MM.1S (cell line): ENCODE results near the gene PAM16.
A peak's percentile ranks its signal among the peaks of the same experiment; 100 is the strongest.

Experiments used
- DNase-seq: peaks from one replicate; pipeline ENCODE4 v3.0.0-alpha.2; 2015
- H2AFZ ChIP-seq: fragments of 300-600 bp; sonication (generic); 2 replicates; pipeline ENCODE4 v1.6.0; 2016; ENCODE audit warnings: antibody characterized with exemption, low read length
- H3F3A ChIP-seq: fragments of 300-600 bp; sonication (generic); 2 replicates; pipeline ENCODE4 v1.6.1; 2016; ENCODE audit warnings: mild to moderate bottlenecking, antibody characterized with exemption, low read length, moderate library complexity, mixed read lengths; ENCODE audit not compliant: insufficient read depth
- H3K27ac ChIP-seq: fragments of 300-600 bp; sonication (generic); 2 replicates; pipeline ENCODE4 v1.5.1; 2016; ENCODE audit warnings: mild to moderate bottlenecking, low read length
- H3K27me3 ChIP-seq: fragments of 300-600 bp; sonication (generic); replicated peaks from 2 replicates; pipeline ENCODE4 v1.6.0; 2016; ENCODE audit warnings: low read length; ENCODE audit not compliant: insufficient read depth
- H3K36me3 ChIP-seq: fragments of 300-600 bp; sonication (generic); replicated peaks from 2 replicates; pipeline ENCODE4 v1.6.1; 2016; ENCODE audit warnings: mild to moderate bottlenecking, low read length, mixed read lengths; ENCODE audit not compliant: insufficient read depth
- H3K4me1 ChIP-seq: fragments of 300-600 bp; sonication (generic); 2 replicates; pipeline ENCODE4 v1.6.1; 2016; ENCODE audit warnings: low read length, mixed read lengths
- H3K4me2 ChIP-seq: fragments of 300-600 bp; sonication (generic); 2 replicates; pipeline ENCODE4 v1.6.0; 2016; ENCODE audit warnings: low read depth, low read length
- H3K4me3 ChIP-seq: fragments of 300-600 bp; sonication (generic); 2 replicates; pipeline ENCODE4 v1.5.1; 2016; ENCODE audit warnings: low read length, mixed read lengths
- H3K79me2 ChIP-seq: fragments of 300-600 bp; sonication (generic); 2 replicates; pipeline ENCODE4 v1.6.1; 2016; ENCODE audit warnings: mixed run types, low read length, mixed read lengths
- H3K9ac ChIP-seq: fragments of 300-600 bp; sonication (generic); 2 replicates; pipeline ENCODE4 v1.6.1; 2016; ENCODE audit warnings: low read length, mixed read lengths
- H3K9me2 ChIP-seq: fragments of 300-600 bp; sonication (generic); replicated peaks from 2 replicates; pipeline ENCODE4 v1.6.1; 2016; ENCODE audit warnings: mild to moderate bottlenecking, low read length, mixed read lengths; ENCODE audit not compliant: insufficient read depth
- H3K9me3 ChIP-seq: fragments of 300-600 bp; sonication (generic); replicated peaks from 2 replicates; pipeline ENCODE4 v1.6.1; 2016; ENCODE audit warnings: mild to moderate bottlenecking, low read length, mixed read lengths; ENCODE audit not compliant: insufficient read depth
- H4K20me1 ChIP-seq: fragments of 300-600 bp; sonication (generic); 2 replicates; pipeline ENCODE4 v1.6.1; 2016; ENCODE audit warnings: mild to moderate bottlenecking, low read length, moderate library complexity, mixed read lengths; ENCODE audit not compliant: insufficient read depth
- EZH2 ChIP-seq: fragments of 300-600 bp; sonication (generic); optimal IDR thresholded peaks from 2 replicates; pipeline ENCODE3; 2017; ENCODE audit warnings: low read depth, mild to moderate bottlenecking, antibody characterized with exemption, low read length, mixed read lengths
- EZH2phosphoT487 ChIP-seq: fragments of 300-600 bp; sonication (generic); IDR thresholded peaks from 2 replicates; pipeline ENCODE4 v1.6.1; 2018; ENCODE audit warnings: antibody characterized with exemption, low read length
- TF ChIP-seq, protein P1 (sequence below): fragments of 300-600 bp; sonication (generic); IDR thresholded peaks from 2 replicates; pipeline ENCODE4 v1.5.1; 2016; ENCODE audit warnings: antibody characterized with exemption, low read length, mixed read lengths

PAM16 gene

DNA sequence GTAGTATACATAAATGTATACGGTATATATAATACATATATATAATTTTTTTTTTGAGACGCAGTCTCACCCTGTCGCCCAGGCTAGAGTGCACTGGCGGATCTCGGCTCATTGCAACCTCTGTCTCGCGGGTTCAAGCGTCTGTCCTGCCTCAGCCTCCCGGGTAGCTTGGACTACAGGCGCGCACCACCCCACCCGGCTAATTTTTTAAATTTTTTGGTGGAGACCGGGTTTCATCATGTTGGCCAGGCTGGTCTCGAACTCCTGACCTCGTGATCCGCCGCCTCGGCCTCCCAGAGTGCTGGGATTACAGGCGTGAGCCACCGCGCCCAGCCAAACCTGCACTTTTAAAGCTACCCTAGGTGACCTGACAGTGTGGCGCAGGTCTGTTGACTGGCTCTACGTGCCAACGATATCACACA is 745 bp downstream of the PAM16 start:
- peak overlapping the region; percentile 31 for H2AFZ ChIP-seq
- peak overlapping the region; percentile 33; the same call in 1 of the 2 replicates for H3K27ac ChIP-seq
- H3K9me2 ChIP-seq: no peaks in the 10 kb centered on the region
- H3K79me2 ChIP-seq: peaks cover 42% of the 10 kb centered on the region
- peak overlapping the region; percentile 38 for H3K4me2 ChIP-seq
- H3K9ac ChIP-seq: peak overlapping the region; percentile 66
- H4K20me1 ChIP-seq: no peaks in the 10 kb centered on the region
- no peak for DNase-seq
- H3K9me3 ChIP-seq: no peaks in the 10 kb centered on the region
- TF ChIP-seq, protein P1, sequence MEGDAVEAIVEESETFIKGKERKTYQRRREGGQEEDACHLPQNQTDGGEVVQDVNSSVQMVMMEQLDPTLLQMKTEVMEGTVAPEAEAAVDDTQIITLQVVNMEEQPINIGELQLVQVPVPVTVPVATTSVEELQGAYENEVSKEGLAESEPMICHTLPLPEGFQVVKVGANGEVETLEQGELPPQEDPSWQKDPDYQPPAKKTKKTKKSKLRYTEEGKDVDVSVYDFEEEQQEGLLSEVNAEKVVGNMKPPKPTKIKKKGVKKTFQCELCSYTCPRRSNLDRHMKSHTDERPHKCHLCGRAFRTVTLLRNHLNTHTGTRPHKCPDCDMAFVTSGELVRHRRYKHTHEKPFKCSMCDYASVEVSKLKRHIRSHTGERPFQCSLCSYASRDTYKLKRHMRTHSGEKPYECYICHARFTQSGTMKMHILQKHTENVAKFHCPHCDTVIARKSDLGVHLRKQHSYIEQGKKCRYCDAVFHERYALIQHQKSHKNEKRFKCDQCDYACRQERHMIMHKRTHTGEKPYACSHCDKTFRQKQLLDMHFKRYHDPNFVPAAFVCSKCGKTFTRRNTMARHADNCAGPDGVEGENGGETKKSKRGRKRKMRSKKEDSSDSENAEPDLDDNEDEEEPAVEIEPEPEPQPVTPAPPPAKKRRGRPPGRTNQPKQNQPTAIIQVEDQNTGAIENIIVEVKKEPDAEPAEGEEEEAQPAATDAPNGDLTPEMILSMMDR: no peak
- TF ChIP-seq EZH2 (no peak), EZH2phosphoT487 (no peak)
- H3F3A ChIP-seq: peaks cover 26% of the 10 kb centered on the region
- no peaks in the 10 kb centered on the region for H3K27me3 ChIP-seq
- H3K36me3 ChIP-seq: no peaks in the 10 kb centered on the region
- H3K4me3 ChIP-seq: peak overlapping the region; percentile 77
- 0 out of 2 replicates have a peak, but pooled peaks cover 4% of the 10 kb centered on the region for H3K4me1 ChIP-seq

DNA sequence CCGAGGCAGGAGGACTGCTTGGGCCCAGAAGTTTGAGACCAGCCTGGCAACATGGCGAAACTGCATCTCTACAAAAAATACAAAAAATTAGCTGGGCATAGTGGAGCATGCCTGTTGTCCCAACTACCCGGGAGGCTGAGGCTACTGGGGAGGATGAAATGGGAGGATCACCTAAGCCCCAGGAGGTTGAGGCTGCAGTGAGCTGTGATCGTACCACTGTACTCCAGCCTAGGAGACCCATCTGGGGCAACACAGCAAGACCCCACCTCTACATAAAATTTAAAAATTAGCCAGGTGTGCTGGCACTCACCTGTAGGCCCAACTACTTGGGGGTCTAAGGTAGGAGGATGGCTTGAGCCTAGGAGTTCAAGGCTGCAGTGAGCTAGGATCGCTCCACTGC is 1.8 kb downstream of the PAM16 start:
- no peaks in the 10 kb centered on the region for H4K20me1 ChIP-seq
- 0 out of 2 replicates have a peak, but pooled peaks cover 4% of the 10 kb centered on the region for H3K4me1 ChIP-seq
- no peaks in the 10 kb centered on the region for H3K9me2 ChIP-seq
- no peaks in the 10 kb centered on the region for H3K36me3 ChIP-seq
- H3K4me3 ChIP-seq: no peak overlapping the region
- H2AFZ ChIP-seq: no peak overlapping the region
- H3K27ac ChIP-seq: no peak overlapping the region
- peaks cover 42% of the 10 kb centered on the region for H3K79me2 ChIP-seq
- H3K27me3 ChIP-seq: no peaks in the 10 kb centered on the region
- no peak overlapping the region for H3K4me2 ChIP-seq
- DNase-seq: no peak
- H3F3A ChIP-seq: peaks cover 30% of the 10 kb centered on the region
- TF ChIP-seq EZH2phosphoT487: no peak
- TF ChIP-seq EZH2: no peak
- TF ChIP-seq, protein P1: no peak
- no peak overlapping the region for H3K9ac ChIP-seq
- H3K9me3 ChIP-seq: no peaks in the 10 kb centered on the region

DNA sequence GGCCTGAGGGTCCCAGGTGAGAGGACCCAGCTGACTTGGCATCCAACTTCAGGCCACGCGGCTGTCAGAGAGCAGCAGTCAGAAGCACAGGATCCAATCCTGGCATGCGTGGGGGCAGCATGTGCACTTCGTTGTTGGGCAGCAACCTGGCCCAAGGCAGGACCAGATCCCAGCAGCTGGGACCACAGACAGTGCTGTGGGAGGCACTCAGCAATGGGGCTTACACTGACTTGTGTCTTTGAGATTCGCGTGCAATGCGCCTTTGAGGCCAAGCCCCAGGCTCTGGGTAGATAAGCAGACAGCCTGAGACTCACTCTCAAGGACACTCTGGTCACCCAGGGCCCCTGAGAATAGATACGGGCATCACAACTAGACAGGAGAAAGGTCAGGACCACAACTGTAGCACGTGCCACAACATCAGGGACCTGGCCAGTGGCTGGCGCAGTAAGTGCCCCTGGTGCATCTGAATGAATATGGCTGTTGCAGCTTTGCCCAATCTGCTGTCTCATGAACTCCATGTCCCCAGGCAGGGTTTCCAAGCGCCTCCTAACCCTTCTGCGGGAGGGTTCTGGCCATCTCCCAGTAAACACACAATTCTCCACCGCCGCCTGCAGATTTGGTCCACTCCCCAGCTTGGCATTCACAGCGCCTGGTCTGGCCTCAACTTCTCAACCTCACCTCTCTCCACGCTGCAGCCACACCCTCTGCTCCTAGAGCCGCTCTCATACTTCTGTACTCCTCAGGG is 3.2 kb downstream of the PAM16 start:
- Histone ChIP-seq H3K9me2 (no peaks in the 10 kb centered on the region), H3F3A (peaks cover 25% of the 10 kb centered on the region), H3K4me2 (no peak overlapping the region), H2AFZ (no peak overlapping the region), H3K36me3 (no peaks in the 10 kb centered on the region), H3K4me1 (0 out of 2 replicates have a peak, but pooled peaks cover 4% of the 10 kb centered on the region), H4K20me1 (no peaks in the 10 kb centered on the region; the same call in 1 of the 2 replicates), H3K9me3 (no peaks in the 10 kb centered on the region), H3K79me2 (peaks cover 55% of the 10 kb centered on the region), H3K4me3 (no peak overlapping the region), H3K9ac (no peak overlapping the region), H3K27me3 (no peaks in the 10 kb centered on the region), H3K27ac (no peak overlapping the region)
- TF ChIP-seq EZH2phosphoT487 (no peak), EZH2 (no peak)
- TF ChIP-seq, protein P1: no peak
- no peak for DNase-seq
